NCI-H128 (cell line): ENCODE results near the gene MEGF11.
"Not testable (repeated sequence)": the region's sequence is repeated elsewhere in the genome, so short reads cannot be mapped to it uniquely, and the experiment has no call there.

ENCODE experiments used
- DNase-seq: peaks from one replicate; lab custom pipeline; 2025; ENCODE audit not compliant: unreplicated experiment; lab: John Stamatoyannopoulos, UW

The MEGF11 gene

GRCh38 chr15:65981837-65982626, 271.5 kb downstream of the MEGF11 start:
- peak; percentile 31 for DNase-seq

GRCh38 chr15:65980824-65981456, 272.6 kb downstream of the MEGF11 start:
- DNase-seq, result no peak

GRCh38 chr15:65979837-65980236, 273.7 kb downstream of the MEGF11 start:
- DNase-seq, result no peak

GRCh38 chr15:65979316-65979715, 274.2 kb downstream of the MEGF11 start:
- no peak for DNase-seq

DNA sequence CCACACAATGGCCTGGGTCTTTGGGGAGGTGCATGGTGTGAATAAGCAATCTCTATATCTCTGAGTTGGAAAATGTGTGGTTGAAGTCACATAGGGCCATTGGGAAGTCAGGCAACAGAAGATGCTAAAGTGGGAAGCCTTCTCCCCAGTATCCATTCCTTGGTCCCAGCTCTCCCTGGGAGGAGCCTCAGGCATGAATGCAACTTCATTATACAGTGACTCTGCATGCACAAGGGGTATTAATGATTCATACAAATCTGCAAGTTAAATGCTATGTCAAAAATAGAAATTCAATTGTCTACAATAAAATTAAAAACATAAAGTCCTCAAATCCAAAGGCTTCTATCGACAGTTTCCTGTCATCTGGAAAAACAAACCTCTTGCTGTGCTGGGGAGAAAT, 275.4 kb downstream of the MEGF11 start:
- no peak for DNase-seq

GRCh38 chr15:65976196-65976595, 277.4 kb downstream of the MEGF11 start:
- not testable (repeated sequence) for DNase-seq

- DNase-seq, result no peak
Observed at GRCh38 chr15:65971741-65971995, 281.9 kb downstream of the MEGF11 start.

- DNase-seq, result no peak
Observed at GRCh38 chr15:65970937-65971740, 282.4 kb downstream of the MEGF11 start.

DNA sequence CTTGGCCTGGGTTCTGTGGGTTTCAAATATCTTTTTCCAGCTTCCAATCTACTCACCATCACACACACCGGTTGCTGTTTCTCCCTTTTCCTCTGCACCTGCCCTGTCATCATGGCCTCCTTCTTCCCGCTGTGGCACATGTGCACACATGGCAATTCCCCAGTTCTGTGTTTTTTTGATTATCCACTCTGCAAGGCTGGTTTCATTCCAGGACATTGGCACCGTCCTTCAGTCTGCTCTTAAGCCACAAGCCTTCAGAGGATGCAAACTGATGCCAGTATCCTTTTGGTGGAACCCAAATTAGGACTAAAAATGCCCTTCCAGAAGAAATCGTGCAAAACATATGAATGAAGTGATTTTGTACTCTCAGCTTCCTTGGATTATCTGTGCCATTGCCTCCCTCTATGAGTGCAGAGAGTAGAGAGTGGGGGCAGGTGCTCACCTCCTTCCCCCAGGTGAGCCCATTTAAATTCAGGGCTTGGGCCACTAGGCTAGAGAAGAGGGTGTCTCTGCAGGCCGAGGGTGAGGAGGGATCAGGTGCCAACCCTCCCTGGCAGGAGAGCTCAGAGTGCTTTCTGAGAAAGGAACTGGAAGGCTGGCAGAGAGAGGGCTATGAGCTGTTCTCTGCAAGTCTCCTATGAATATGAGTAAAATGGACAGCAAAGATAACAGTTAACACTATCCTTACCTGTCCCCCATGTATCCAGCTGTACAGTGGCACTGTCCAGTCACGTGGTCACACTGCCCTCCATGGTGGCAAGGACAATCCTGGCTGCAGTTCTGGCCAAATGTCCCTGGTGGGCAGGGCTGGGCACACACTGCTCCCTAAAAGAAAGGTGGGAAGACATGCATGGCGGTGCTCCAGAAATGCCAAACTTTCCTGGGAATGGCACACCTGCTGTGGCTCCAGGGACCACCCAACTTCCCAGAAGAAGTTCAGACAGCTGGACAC, 283.4 kb downstream of the MEGF11 start:
- DNase-seq, result no peak

DNA sequence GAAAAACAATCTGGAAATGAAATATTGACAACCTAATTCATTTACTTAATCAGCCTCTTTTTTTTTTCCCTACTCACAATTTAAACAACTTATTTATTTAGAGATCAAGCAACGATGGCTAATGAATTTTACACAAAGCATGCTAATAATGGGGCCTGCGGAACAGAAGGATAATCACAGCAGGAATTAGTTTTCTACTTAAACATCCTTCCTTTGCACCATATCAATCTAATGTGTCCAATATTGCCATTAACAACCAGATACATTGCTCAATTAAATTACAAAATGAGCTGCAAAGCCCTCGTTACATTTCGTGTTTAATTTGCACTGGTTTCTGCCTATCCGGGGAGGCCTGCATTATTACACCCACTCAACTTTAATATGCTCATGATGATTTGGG, 285.0 kb downstream of the MEGF11 start:
- no peak for DNase-seq

GRCh38 chr15:65964792-65965433, 288.6 kb downstream of the MEGF11 start:
- DNase-seq, result no peak

- no peak for DNase-seq
Observed at GRCh38 chr15:65963911-65964482, 289.6 kb downstream of the MEGF11 start.

GRCh38 chr15:65963358-65963757, 290.2 kb downstream of the MEGF11 start:
- DNase-seq, result no peak

DNA sequence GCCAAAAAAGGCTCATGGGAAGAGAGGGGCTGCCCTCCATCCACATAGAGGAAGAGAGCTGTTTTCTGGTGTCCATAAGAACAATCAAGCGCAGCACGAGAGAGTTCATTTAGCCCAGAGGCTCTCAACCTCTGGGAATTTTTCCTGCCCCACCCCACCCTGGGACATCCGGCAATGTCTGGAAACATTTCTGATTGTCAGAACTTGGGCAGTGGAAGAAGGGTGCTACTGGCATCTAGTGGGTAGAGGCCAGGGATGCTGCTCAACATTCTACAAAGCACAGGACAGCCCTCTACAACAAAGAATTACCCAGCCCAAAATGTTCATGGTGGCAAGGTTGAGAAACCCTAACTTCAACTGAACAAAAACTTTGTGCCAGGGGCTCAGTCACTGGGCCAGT, 291.4 kb downstream of the MEGF11 start:
- DNase-seq, result no peak

DNA sequence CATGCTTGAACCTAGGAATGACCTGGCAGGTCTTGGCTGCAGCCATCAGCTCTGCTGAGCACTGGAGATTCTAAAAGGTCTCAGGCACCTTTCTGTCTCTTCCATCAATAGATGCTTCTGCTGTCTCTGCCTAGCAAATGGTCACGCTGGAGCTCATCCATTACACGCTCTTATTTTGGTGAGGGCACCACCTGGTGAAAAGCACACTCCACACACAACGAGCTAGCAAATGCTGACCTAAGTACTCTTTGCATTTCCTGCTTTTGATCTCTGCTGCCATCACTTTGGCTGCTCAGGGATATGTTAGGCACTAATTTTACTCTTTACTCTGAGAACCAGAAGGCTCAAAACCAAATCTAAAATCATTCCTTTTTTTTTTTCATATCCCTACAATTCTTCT, 293.0 kb downstream of the MEGF11 start:
- DNase-seq, result no peak

DNA sequence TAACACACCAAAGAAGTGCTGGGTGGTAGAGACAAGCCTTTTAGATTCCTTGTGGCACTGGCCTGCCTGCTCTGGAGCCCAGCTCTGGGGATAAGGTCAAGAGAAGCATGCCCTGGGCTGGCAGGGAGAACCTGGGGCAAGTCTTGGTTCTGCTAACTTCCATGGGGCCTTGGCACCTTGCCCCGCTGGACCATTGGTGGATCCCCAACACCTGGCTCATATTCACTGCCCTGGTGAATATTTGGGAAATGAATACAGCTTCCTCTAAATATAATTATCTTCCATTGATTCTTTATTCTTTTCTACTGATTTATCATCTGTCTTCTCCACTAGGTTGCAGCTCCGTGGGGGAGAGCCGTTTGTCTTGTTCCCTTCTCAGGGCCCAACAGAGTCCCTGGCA, 294.7 kb downstream of the MEGF11 start:
- no peak for DNase-seq

- no peak for DNase-seq
Observed at GRCh38 chr15:65957451-65957850, 296.1 kb downstream of the MEGF11 start.

DNA sequence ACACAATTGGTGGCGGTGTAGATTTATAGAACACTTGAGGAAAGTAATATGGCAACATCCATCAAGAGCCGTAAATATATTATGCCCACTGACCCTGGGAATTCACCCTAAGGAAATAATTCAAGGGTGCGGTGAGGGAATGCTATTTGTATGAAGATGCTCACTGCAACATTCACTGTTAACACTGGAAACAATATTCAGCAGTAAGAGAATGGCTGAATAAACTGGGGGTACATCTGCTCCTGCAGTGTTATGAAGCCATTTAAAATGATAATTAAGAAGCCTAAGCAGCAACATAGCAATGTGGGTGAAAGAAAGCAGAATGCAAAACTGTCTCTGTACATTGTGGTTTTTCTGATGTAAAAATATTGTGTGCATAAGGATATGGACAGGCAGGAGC, 296.7 kb downstream of the MEGF11 start:
- no peak for DNase-seq

- DNase-seq, result no peak
Observed at GRCh38 chr15:65956307-65956706, 297.2 kb downstream of the MEGF11 start.

GRCh38 chr15:65954289-65954741, 299.2 kb downstream of the MEGF11 start:
- DNase-seq, result no peak
